ENCODE measurements around the gene TCTA.

The TCTA gene

GRCh38 chr3:49461443-49462171, 49.4 kb downstream of the TCTA start:
- no peak for DNase-seq

- no peak for DNase-seq
Measured at GRCh38 chr3:49462222-49462621, 50.0 kb downstream of the TCTA start.

GRCh38 chr3:49465270-49466034, 53.2 kb downstream of the TCTA start:
- no peak for DNase-seq
